A549 (cell line): Measurements from ENCODE around the gene IFI44L. TPM values are rescaled to one million over a fixed set of nuclear protein-coding genes. Genes with fewer than 3 reads are reported as not detected.

Experiments used
- ATAC-seq, 2 experiments: fragments of 200-7000 bp in 1 of 2; fragments of >200 bp in 1 of 2; cut with Nextera tagmentation in 1 of 2; cut with Tn5 transposase in 1 of 2; 3 replicates each; pipeline versions ENCODE4 v1.8.0 to v1.9.1; 2018 to 2020; ENCODE audit warnings: mild to moderate bottlenecking in 1 of 2, moderate library complexity in 1 of 2
- CTCF ChIA-PET: fragments of 300-600 bp; sonication (Branson Sonifier 250); formaldehyde crosslinking; extraction: SDS; loops from one replicate; lab custom pipeline; 2021; ENCODE audit warnings: antibody characterized with exemption, inconsistent platforms; lab: Yijun Ruan, JAX
- POLR2A ChIA-PET: fragments of 350-600 bp; formaldehyde crosslinking; extraction: SDS; loops from one replicate; lab custom pipeline; 2021; ENCODE audit warnings: antibody characterized with exemption, inconsistent platforms; lab: Yijun Ruan, JAX
- DNase-seq, 2 experiments: peaks; one replicate each; pipeline versions ENCODE4 v3.0.0 to v3.0.0-alpha.2; 2011 to 2016; ENCODE audit warnings: low read depth in 1 of 2, low spot score in 1 of 2
- FAIRE-seq: peaks from 2 replicates; lab custom pipeline; 2011; peaks lifted over from hg19 to GRCh38; lab: Jason Lieb, UNC
- H3K27ac ChIP-seq, 2 experiments: fragments of >200 bp; sonication (Bioruptor Twin); formaldehyde crosslinking; 3 replicates each; pipeline ENCODE4 v1.5.1; 2016 to 2017
- H3K4me1 ChIP-seq: fragments of >200 bp; sonication (Bioruptor Twin); formaldehyde crosslinking; 3 replicates; pipeline ENCODE4 v1.6.1; 2016
- H3K4me2 ChIP-seq: fragments of >200 bp; sonication (Bioruptor Twin); formaldehyde crosslinking; 3 replicates; pipeline ENCODE4 v1.6.1; 2016
- H3K4me3 ChIP-seq: fragments of >200 bp; sonication (Bioruptor Twin); formaldehyde crosslinking; 3 replicates; pipeline ENCODE4 v1.5.1; 2016
- H3K9me3 ChIP-seq: fragments of >200 bp; sonication (Bioruptor Twin); formaldehyde crosslinking; 3 replicates; pipeline ENCODE4 v1.6.1; 2016
- ATOH8 ChIP-seq: fragments of 250-450 bp; sonication (Bioruptor Pico); IDR thresholded peaks from 2 replicates; pipeline ENCODE4 v1.5.0; 2020; ENCODE audit warnings: low read depth, mild to moderate bottlenecking, moderate library complexity
- BCL3 ChIP-seq: fragments of >200 bp; sonication (Bioruptor Twin); formaldehyde crosslinking; IDR thresholded peaks from 3 replicates; pipeline ENCODE4 v1.6.1; 2016
- CBX8 ChIP-seq: fragments of 200-600 bp; sonication (generic); IDR thresholded peaks from 2 replicates; pipeline ENCODE4 v1.6.1; 2016
- CHD2 ChIP-seq: fragments of 150-350 bp; IDR thresholded peaks from 2 replicates; pipeline ENCODE4 v1.6.1; 2014; ENCODE audit warnings: low read length; ENCODE audit not compliant: partially characterized antibody
- CHD4 ChIP-seq: fragments of 200-600 bp; sonication (generic); IDR thresholded peaks from 2 replicates; pipeline ENCODE4 v1.6.1; 2016; ENCODE audit warnings: antibody characterized with exemption, mild to moderate bottlenecking, borderline replicate concordance
- E2F6 ChIP-seq: IDR thresholded peaks from 2 replicates; pipeline ENCODE4 v1.6.1; 2012; ENCODE audit warnings: low read depth, borderline replicate concordance
- EHF ChIP-seq: fragments of 250-450 bp; sonication (Bioruptor Pico); IDR thresholded peaks from 2 replicates; pipeline ENCODE4 v1.5.0; 2020; ENCODE audit warnings: mild to moderate bottlenecking
- EHMT2 ChIP-seq: fragments of 200-600 bp; sonication (generic); IDR thresholded peaks from 2 replicates; pipeline ENCODE4 v1.6.1; 2016; ENCODE audit warnings: antibody characterized with exemption, low read depth, mild to moderate bottlenecking, moderate library complexity
- EP300 ChIP-seq, 2 experiments: fragments of >200 bp; sonication (Bioruptor Twin); formaldehyde crosslinking; IDR thresholded peaks; 2 replicates in 1 of 2; 3 replicates in 1 of 2; pipeline ENCODE4 v1.6.1; 2016 to 2017
- ESRRA ChIP-seq: fragments of 150-350 bp; IDR thresholded peaks from 2 replicates; pipeline ENCODE4 v1.6.1; 2014; ENCODE audit warnings: mild to moderate bottlenecking, low read length, borderline replicate concordance
- FOXS1 ChIP-seq: fragments of 250-450 bp; sonication (Bioruptor Pico); IDR thresholded peaks from 2 replicates; pipeline ENCODE4 v1.5.0; 2020; ENCODE audit warnings: mild to moderate bottlenecking, moderate library complexity
- GATA3 ChIP-seq: IDR thresholded peaks from 2 replicates; pipeline ENCODE4 v1.6.1; 2012; ENCODE audit warnings: borderline replicate concordance
- HDAC2 ChIP-seq: fragments of 200-600 bp; sonication (generic); IDR thresholded peaks from 2 replicates; pipeline ENCODE4 v1.6.1; 2016
- HEYL ChIP-seq: fragments of 250-450 bp; sonication (Bioruptor Pico); IDR thresholded peaks from 2 replicates; pipeline ENCODE4 v1.8.0; 2021; ENCODE audit warnings: mild to moderate bottlenecking, moderate library complexity
- HMGXB4 ChIP-seq: fragments of 250-450 bp; sonication (Bioruptor Pico); IDR thresholded peaks from 2 replicates; pipeline ENCODE4 v1.5.0; 2021; ENCODE audit warnings: mild to moderate bottlenecking, moderate library complexity, borderline replicate concordance
- HOXA7 ChIP-seq: fragments of 250-450 bp; sonication (Bioruptor Pico); IDR thresholded peaks from 2 replicates; pipeline ENCODE4 v1.5.0; 2020; ENCODE audit warnings: mild to moderate bottlenecking, moderate library complexity
- HOXB5 ChIP-seq: fragments of 250-450 bp; sonication (Bioruptor Pico); IDR thresholded peaks from 2 replicates; pipeline ENCODE4 v1.5.0; 2020; ENCODE audit warnings: mild to moderate bottlenecking, moderate library complexity
- JUNB ChIP-seq: fragments of >200 bp; sonication (Bioruptor Twin); formaldehyde crosslinking; IDR thresholded peaks from 2 replicates; pipeline ENCODE4 v1.6.1; 2016
- KDM5A ChIP-seq: fragments of 200-600 bp; sonication (generic); IDR thresholded peaks from 2 replicates; pipeline ENCODE4 v1.6.1; 2016; ENCODE audit warnings: antibody characterized with exemption, mild to moderate bottlenecking
- NR3C1 ChIP-seq: fragments of >200 bp; sonication (Bioruptor Twin); formaldehyde crosslinking; IDR thresholded peaks from 3 replicates; pipeline ENCODE4 v1.6.1; 2017
- PBX3 ChIP-seq: IDR thresholded peaks from 2 replicates; pipeline ENCODE4 v1.6.1; 2012
- PHF8 ChIP-seq: fragments of 200-600 bp; sonication (generic); IDR thresholded peaks from 2 replicates; pipeline ENCODE4 v1.6.1; 2016; ENCODE audit warnings: low read depth, mild to moderate bottlenecking, antibody characterized with exemption, moderate library complexity, borderline replicate concordance
- RARB ChIP-seq: fragments of 250-450 bp; sonication (Bioruptor Pico); IDR thresholded peaks from 2 replicates; pipeline ENCODE4 v1.8.0; 2021; ENCODE audit warnings: mild to moderate bottlenecking, moderate library complexity
- RCOR1 ChIP-seq: fragments of 150-350 bp; IDR thresholded peaks from 2 replicates; pipeline ENCODE4 v1.6.1; 2014; ENCODE audit warnings: antibody characterized with exemption, low read length, low read depth
- RFX5 ChIP-seq: fragments of 450-650 bp; IDR thresholded peaks from 2 replicates; pipeline ENCODE4 v1.7.1; 2014; ENCODE audit warnings: antibody characterized with exemption, mild to moderate bottlenecking, moderate library complexity
- SMC3 ChIP-seq: fragments of >200 bp; sonication (Bioruptor Twin); formaldehyde crosslinking; IDR thresholded peaks from 3 replicates; pipeline ENCODE4 v1.6.1; 2018; ENCODE audit warnings: inconsistent platforms
- SREBF2 ChIP-seq: fragments of 450-650 bp; IDR thresholded peaks from 2 replicates; pipeline ENCODE4 v1.6.1; 2014; ENCODE audit warnings: mild to moderate bottlenecking, moderate library complexity
- TFCP2L1 ChIP-seq: fragments of 250-450 bp; sonication (Bioruptor Pico); IDR thresholded peaks from 2 replicates; pipeline ENCODE4 v1.5.0; 2021; ENCODE audit warnings: mild to moderate bottlenecking
- TP53 ChIP-seq: fragments of 250-450 bp; sonication (Bioruptor Pico); IDR thresholded peaks from 2 replicates; pipeline ENCODE4 v1.5.0; 2021; ENCODE audit warnings: mild to moderate bottlenecking, moderate library complexity
- USF2 ChIP-seq: fragments of 450-650 bp; IDR thresholded peaks from 2 replicates; pipeline ENCODE4 v1.6.1; 2014; ENCODE audit warnings: antibody characterized with exemption
- ZNF302 ChIP-seq: fragments of 250-450 bp; sonication (Bioruptor Pico); IDR thresholded peaks from 2 replicates; pipeline ENCODE4 v1.9.0; 2021; ENCODE audit warnings: inconsistent platforms, mild to moderate bottlenecking, moderate library complexity
- ZSCAN20 ChIP-seq: fragments of 250-450 bp; sonication (Bioruptor Pico); IDR thresholded peaks from 2 replicates; pipeline ENCODE4 v1.8.0; 2022; ENCODE audit warnings: mild to moderate bottlenecking, moderate library complexity
- WGBS: methylation state at CpG from one replicate; pipeline ENCODE4 v1.1.6; 2017; ENCODE audit errors: missing lambda C conversion rate; 5-methylcytosine and 5-hydroxymethylcytosine counted together
- polyA plus RNA-seq, 4 experiments: library from polyadenylated mRNA; depleted of rRNA in 3 of 4; stranded (reverse); fragments of >200 nt; fragmentation: RNase III in 1 of 4; extraction: RNeasy Plus Mini Kit Qiagen cat#74134 plus additional on column Dnase treatment in 1 of 4; gene quantifications; 2 replicates in 3 of 4; 3 replicates in 1 of 4; pipeline ENCODE4 v1.2.3, GENCODE V29; 2011 to 2017

Gene IFI44L
- polyA plus RNA-seq, 2 of the 4 experiments (the other 2 are of a cell fraction), result 0.05 TPM; not detected in 1

GRCh38 chr1:78603206-78603605 is 17.0 kb upstream of the IFI44L start:
- no peak for TF ChIP-seq RCOR1
- TF ChIP-seq HOXA7 (CRISPR knock-in tag), result no peak
- no peak for TF ChIP-seq TFCP2L1 (CRISPR knock-in tag)
- no peak for TF ChIP-seq HOXB5
- TF ChIP-seq ATOH8 (CRISPR knock-in tag), result no peak
- no peak for TF ChIP-seq FOXS1 (CRISPR knock-in tag)
- TF ChIP-seq PHF8, result no peak
- TF ChIP-seq ZNF302 (CRISPR knock-in tag), result no peak
- TF ChIP-seq EHF (CRISPR knock-in tag), result no peak
- TF ChIP-seq SMC3, result no peak
- no peak overlapping the region for H3K27ac ChIP-seq
- no peaks in the 10 kb centered on the region for H3K9me3 ChIP-seq
- no peak overlapping the region for H3K4me3 ChIP-seq
- ChIA-PET POLR2A (no interaction called here), CTCF (no interaction called here)
- no peaks in the 10 kb centered on the region for H3K4me1 ChIP-seq
- DNase-seq (no peak), ATAC-seq (no peak), FAIRE-seq (no peak)
- no peak overlapping the region for H3K4me2 ChIP-seq
- 42% methylated on average over 1 of the region's 1 CpG for WGBS

GRCh38 chr1:78604643-78605042 is 15.6 kb upstream of the IFI44L start:
- 44% methylated on average over 5 of the region's 5 CpGs for WGBS
- no peak for ATAC-seq
- H3K27ac ChIP-seq, result no peak overlapping the region

GRCh38 chr1:78606274-78606673 is 14.0 kb upstream of the IFI44L start:
- WGBS, result 78% methylated on average over 2 of the region's 2 CpGs
- CTCF ChIA-PET, result interaction anchor here (1.7 to 3.0 kb wide), 4 partner anchors 11 to 474 kb away, joined by 6 to 24 read pairs (median 10); no protein-coding TSS in a partner anchor
- TF ChIP-seq TP53 (CRISPR knock-in tag) (no peak), BCL3 (no peak), HMGXB4 (CRISPR knock-in tag) (no peak), CHD4 (no peak), EHMT2 (no peak), RFX5 (no peak), HDAC2 (no peak), HOXA7 (CRISPR knock-in tag) (no peak), RCOR1 (no peak), EP300 (IDR thresholded peaks at IDR 0.05) (no peak), USF2 (no peak), NR3C1 (no peak), E2F6 (no peak), HOXB5 (no peak), CHD2 (no peak)

More at GRCh38 chr1:78604643-78605042, 15.6 kb upstream of the IFI44L start:
- Histone ChIP-seq H3K4me3 (no peak overlapping the region), H3K4me2 (no peak overlapping the region), H3K9me3 (no peaks in the 10 kb centered on the region), H3K4me1 (no peaks in the 10 kb centered on the region)
- DNase-seq (no peak), FAIRE-seq (no peak)
- TF ChIP-seq SMC3 (no peak), EHF (CRISPR knock-in tag) (no peak), TP53 (CRISPR knock-in tag) (no peak), HDAC2 (no peak), RARB (no peak), CBX8 (no peak), NR3C1 (no peak), GATA3 (no peak), KDM5A (no peak), SREBF2 (no peak), HOXA7 (CRISPR knock-in tag) (no peak), PBX3 (no peak), HEYL (no peak), JUNB (no peak), EHMT2 (no peak), ESRRA (no peak), HOXB5 (no peak), ZSCAN20 (CRISPR knock-in tag) (no peak)
- POLR2A ChIA-PET, result no interaction called here
- CTCF ChIA-PET, result interaction anchor here (0.6 to 1.0 kb wide), 2 partner anchors 13 to 458 kb away, joined by 3 read pairs; no protein-coding TSS in a partner anchor

More at GRCh38 chr1:78606274-78606673, 14.0 kb upstream of the IFI44L start:
- H3K4me1 ChIP-seq, result no peaks in the 10 kb centered on the region
- no peak overlapping the region for H3K4me3 ChIP-seq
- no peaks in the 10 kb centered on the region for H3K9me3 ChIP-seq
- DNase-seq (no peak), ATAC-seq (no peak), FAIRE-seq (no peak)
- no peak overlapping the region for H3K4me2 ChIP-seq
- POLR2A ChIA-PET, result no interaction called here
- no peak overlapping the region for H3K27ac ChIP-seq
